H9 (cell line): ENCODE measurements around the gene MKI67. TPM values are rescaled to one million over a fixed set of nuclear protein-coding genes. Genes with fewer than 3 reads are reported as not detected.

Source experiments
- DNase-seq: peaks from one replicate; pipeline ENCODE4 v3.0.0-alpha.2; 2017
- H2AFZ ChIP-seq: one replicate; pipeline ENCODE4 v1.6.1; 2013; ENCODE audit warnings: mild to moderate bottlenecking, low read length, control low read depth, moderate library complexity
- H2AK5ac ChIP-seq: 2 replicates; pipeline ENCODE4 v1.6.1; 2013; ENCODE audit warnings: low read length, control low read depth, mixed read lengths; ENCODE audit not compliant: insufficient read length
- H2BK120ac ChIP-seq: one replicate; pipeline ENCODE4 v1.6.1; 2013; ENCODE audit warnings: low read depth, mild to moderate bottlenecking, low read length, control low read depth, inconsistent platforms; ENCODE audit not compliant: poor library complexity, severe bottlenecking
- H2BK12ac ChIP-seq: 2 replicates; pipeline ENCODE4 v1.6.1; 2013; ENCODE audit warnings: low read length, control low read depth, mixed read lengths, low read depth; ENCODE audit not compliant: insufficient read length
- H2BK15ac ChIP-seq: 2 replicates; pipeline ENCODE4 v1.6.1; 2013; ENCODE audit warnings: low read depth, low read length, control low read depth
- H2BK20ac ChIP-seq: one replicate; pipeline ENCODE4 v1.6.1; 2013; ENCODE audit warnings: low read depth, mild to moderate bottlenecking, low read length, control low read depth, inconsistent platforms; ENCODE audit not compliant: poor library complexity, severe bottlenecking
- H2BK5ac ChIP-seq: 2 replicates; pipeline ENCODE4 v1.6.1; 2013; ENCODE audit warnings: low read length, control low read depth, mixed read lengths; ENCODE audit not compliant: insufficient read length
- H3K14ac ChIP-seq: 2 replicates; pipeline ENCODE4 v1.6.1; 2013; ENCODE audit warnings: low read length, control low read depth; ENCODE audit not compliant: insufficient read depth
- H3K18ac ChIP-seq: 2 replicates; pipeline ENCODE4 v1.6.1; 2013; ENCODE audit warnings: low read depth, mild to moderate bottlenecking, mixed read lengths, low read length, control low read depth; ENCODE audit not compliant: insufficient read length
- H3K23ac ChIP-seq: 2 replicates; pipeline ENCODE4 v1.6.1; 2013; ENCODE audit warnings: low read length, control low read depth, mixed read lengths, low read depth; ENCODE audit not compliant: insufficient read length
- H3K23me2 ChIP-seq: 2 replicates; pipeline ENCODE4 v1.6.1; 2013; ENCODE audit warnings: low read depth, mild to moderate bottlenecking, mixed read lengths, low read length, control low read depth; ENCODE audit not compliant: insufficient read length, poor library complexity, severe bottlenecking
- H3K27ac ChIP-seq: 2 replicates; pipeline ENCODE4 v1.5.1; 2013; ENCODE audit warnings: low read length, control low read depth, mixed read lengths, low read depth; ENCODE audit not compliant: insufficient read length
- H3K27me3 ChIP-seq: 2 replicates; pipeline ENCODE4 v1.6.1; 2013; ENCODE audit warnings: low read length, control low read depth, inconsistent platforms; ENCODE audit not compliant: insufficient read depth
- H3K4ac ChIP-seq: 2 replicates; pipeline ENCODE4 v1.6.1; 2013; ENCODE audit warnings: low read depth, mild to moderate bottlenecking, control low read depth, inconsistent platforms, low read length, moderate library complexity
- H3K4me1 ChIP-seq: 2 replicates; pipeline ENCODE4 v1.6.1; 2013; ENCODE audit warnings: low read length, control low read depth, inconsistent platforms; ENCODE audit not compliant: insufficient read depth
- H3K4me2 ChIP-seq: 2 replicates; pipeline ENCODE4 v1.6.1; 2013; ENCODE audit warnings: low read length, control low read depth, mixed read lengths; ENCODE audit not compliant: insufficient read length, insufficient read depth
- H3K56ac ChIP-seq: 2 replicates; pipeline ENCODE4 v1.6.1; 2013; ENCODE audit warnings: low read depth, mild to moderate bottlenecking, mixed read lengths, low read length, control low read depth; ENCODE audit not compliant: insufficient read length
- H3K79me1 ChIP-seq: 2 replicates; pipeline ENCODE4 v1.6.1; 2013; ENCODE audit warnings: low read depth, mild to moderate bottlenecking, moderate library complexity, low read length, control low read depth, inconsistent platforms; ENCODE audit not compliant: insufficient read depth, poor library complexity, severe bottlenecking
- H3K79me2 ChIP-seq: 2 replicates; pipeline ENCODE4 v1.6.1; 2013; ENCODE audit warnings: low read length, control low read depth, inconsistent platforms; ENCODE audit not compliant: insufficient read depth
- H3K9ac ChIP-seq: 2 replicates; pipeline ENCODE4 v1.6.1; 2013; ENCODE audit warnings: low read length, control low read depth, mixed read lengths; ENCODE audit not compliant: insufficient read length; ENCODE audit errors: extremely low read depth
- H3K9me3 ChIP-seq: one replicate; pipeline ENCODE4 v1.6.1; 2013; ENCODE audit warnings: low read depth, low read length, inconsistent platforms; ENCODE audit not compliant: control insufficient read depth
- H3T11ph ChIP-seq: one replicate; pipeline ENCODE4 v1.6.1; 2013; ENCODE audit warnings: mild to moderate bottlenecking, low read length, control low read depth, inconsistent platforms
- H4K20me1 ChIP-seq: one replicate; pipeline ENCODE4 v1.6.1; 2013; ENCODE audit not compliant: control insufficient read depth, insufficient read length, insufficient read depth
- H4K5ac ChIP-seq: 2 replicates; pipeline ENCODE4 v1.6.1; 2013; ENCODE audit warnings: low read depth, mild to moderate bottlenecking, mixed read lengths, low read length, control low read depth; ENCODE audit not compliant: insufficient read length
- H4K8ac ChIP-seq: replicated peaks from 2 replicates; pipeline ENCODE4 v1.6.1; 2013; ENCODE audit warnings: low read length, control low read depth, mixed read lengths, low read depth; ENCODE audit not compliant: insufficient read length
- H4K91ac ChIP-seq: 2 replicates; pipeline ENCODE4 v1.6.1; 2013; ENCODE audit warnings: low read depth, mild to moderate bottlenecking, moderate library complexity, mixed read lengths, low read length, control low read depth; ENCODE audit not compliant: insufficient read length
- H3K27ac Mint-ChIP-seq, 3 experiments: 2 replicates in 2 of 3; 3 replicates in 1 of 3; pipeline ENCODE4 v1.8.0; 2020 to 2021; ENCODE audit warnings: mixed read lengths in 3 of 3, mild to moderate bottlenecking in 1 of 3, moderate library complexity in 1 of 3
- H3K27me3 Mint-ChIP-seq: 2 replicates; pipeline ENCODE4 v1.8.0; 2021; ENCODE audit warnings: low read depth, mild to moderate bottlenecking, moderate library complexity, mixed read lengths
- H3K36me3 Mint-ChIP-seq, 3 experiments: 2 replicates in 2 of 3; 3 replicates in 1 of 3; pipeline ENCODE4 v1.8.0; 2020 to 2021; ENCODE audit warnings: low read depth in 3 of 3, mixed read lengths in 3 of 3; ENCODE audit not compliant: insufficient read depth in 1 of 3
- H3K4me1 Mint-ChIP-seq, 2 experiments: 2 replicates each; pipeline ENCODE4 v1.8.0; 2020; ENCODE audit warnings: mixed read lengths in 2 of 2
- H3K4me3 Mint-ChIP-seq, 2 experiments: 2 replicates in 1 of 2; 3 replicates in 1 of 2; pipeline ENCODE4 v1.8.0; 2020 to 2021; ENCODE audit warnings: mild to moderate bottlenecking in 2 of 2, mixed read lengths in 2 of 2, moderate library complexity in 1 of 2
- H3K9me3 Mint-ChIP-seq, 2 experiments: 2 replicates in 1 of 2; 3 replicates in 1 of 2; pipeline ENCODE4 v1.8.0; 2020; ENCODE audit warnings: mild to moderate bottlenecking in 2 of 2, mixed read lengths in 2 of 2, moderate library complexity in 1 of 2
- CTCF ChIP-seq: fragments of 200-600 bp; sonication (generic); conservative IDR thresholded peaks from 3 replicates; pipeline ENCODE4 v1.8.0; 2021; ENCODE audit warnings: antibody characterized with exemption, mild to moderate bottlenecking
- WGBS: extraction: QIAGEN DNeasy Blood & Tissue Kit; methylation state at CpG from one replicate; pipeline ENCODE4 v1.1.7; 2013; ENCODE audit warnings: missing lambda C conversion rate, low lambda C conversion rate, mixed read lengths; ENCODE audit not compliant: insufficient read length; ENCODE audit errors: extremely low coverage; 5-methylcytosine and 5-hydroxymethylcytosine counted together
- total RNA-seq: library from RNA; stranded (reverse); gene quantifications from 2 replicates; pipeline ENCODE4 v1.2.1, GENCODE V29; 2021

The MKI67 gene
- total RNA-seq, 1 experiment from 2014 or later = 108 TPM

- Histone ChIP-seq H2BK12ac (no peak overlapping the region), H3K14ac (no peak overlapping the region), H3K79me2 (no peaks in the 10 kb centered on the region), H4K91ac (no peak overlapping the region), H3K18ac (no peak overlapping the region), H2BK15ac (no peak overlapping the region), H3K79me1 (no peaks in the 10 kb centered on the region), H3K4me2 (no peak overlapping the region), H3T11ph (no peak overlapping the region), H3K27me3 (no peaks in the 10 kb centered on the region), H3K27ac (no peak overlapping the region), H3K4ac (no peak overlapping the region), H3K56ac (no peak overlapping the region), H2AFZ (no peak overlapping the region), H2BK120ac (no peak overlapping the region), H3K4me1 (no peaks in the 10 kb centered on the region), H4K8ac (no peak overlapping the region), H2BK5ac (no peak overlapping the region), H3K23ac (no peak overlapping the region), H3K9ac (no peak overlapping the region), H2AK5ac (no peak overlapping the region), H4K20me1 (peaks cover 4% of the 10 kb centered on the region), H3K9me3 (no peaks in the 10 kb centered on the region), H4K5ac (no peak overlapping the region), H2BK20ac (no peak overlapping the region), H3K23me2 (peaks cover 4% of the 10 kb centered on the region)
- H3K4me1 Mint-ChIP-seq = peaks cover 11 to 23% of the 10 kb centered on the region in 2 experiments
- peaks cover 21% of the 10 kb centered on the region for H3K27me3 Mint-ChIP-seq
- no peak for DNase-seq
- no peak overlapping the region for H3K4me3 Mint-ChIP-seq
- H3K27ac Mint-ChIP-seq = no peak overlapping the region
- H3K36me3 Mint-ChIP-seq = no peaks in the 10 kb centered on the region
- no peaks in the 10 kb centered on the region for H3K9me3 Mint-ChIP-seq
- TF ChIP-seq CTCF = no peak
- WGBS = no CpG with 5 or more reads among the region's 6 CpGs
These were observed 77.4 kb downstream of the MKI67 start for GRCh38 chr10:128048819-128049210.
